HG03439 (cell line): ENCODE measurements around the gene INSM1.

Experiments used
- ATAC-seq: cut with Tn5 transposase; IDR thresholded peaks from one replicate; pipeline ENCODE4 v1.9.1; 2021; ENCODE audit warnings: mild to moderate bottlenecking, moderate library complexity; ENCODE audit not compliant: unreplicated experiment

Gene INSM1

DNA sequence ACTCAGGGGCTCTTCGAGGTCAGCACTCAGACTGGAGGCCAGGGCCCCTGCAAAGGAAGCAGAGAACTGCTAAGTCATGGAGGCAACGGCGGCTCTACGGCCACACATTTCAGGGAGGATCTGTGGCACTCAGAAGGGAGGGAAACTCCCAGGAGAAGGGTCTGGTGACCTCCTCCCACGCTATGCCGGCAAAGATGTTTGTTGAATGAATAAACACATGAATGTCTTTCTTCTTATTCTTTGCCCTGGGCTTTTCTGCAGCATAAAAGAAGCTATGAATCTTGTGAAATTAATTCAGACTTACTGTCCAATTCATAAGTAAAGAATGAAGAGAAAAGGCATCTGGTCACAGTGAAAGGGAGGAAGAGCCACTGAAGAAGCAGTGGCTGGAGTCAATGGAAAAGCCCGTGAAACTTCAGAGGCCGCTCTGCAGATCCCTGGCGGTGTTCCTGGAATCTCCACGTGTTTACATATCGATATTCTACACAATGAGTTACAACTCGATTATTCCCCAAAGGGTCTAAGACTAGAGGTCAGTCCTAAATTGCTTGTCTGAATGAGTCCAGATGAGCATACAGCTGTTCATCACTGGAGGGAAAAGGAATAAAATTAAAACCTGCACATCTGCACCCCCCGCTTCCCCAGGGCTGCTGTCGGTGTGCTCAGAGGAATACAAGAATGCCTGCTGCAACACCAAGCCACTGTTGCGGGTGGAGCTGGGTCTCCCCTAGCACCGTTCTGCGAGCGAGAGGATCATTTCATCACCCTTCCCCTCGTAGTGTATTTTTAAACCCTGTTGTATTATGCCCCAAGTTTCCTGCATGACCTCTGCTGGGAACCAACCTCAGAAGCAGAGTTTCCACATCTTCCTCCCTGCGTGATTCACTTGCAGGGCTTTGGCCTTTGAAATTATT is 25.6 kb downstream of the INSM1 start:
- ATAC-seq: no peak

DNA sequence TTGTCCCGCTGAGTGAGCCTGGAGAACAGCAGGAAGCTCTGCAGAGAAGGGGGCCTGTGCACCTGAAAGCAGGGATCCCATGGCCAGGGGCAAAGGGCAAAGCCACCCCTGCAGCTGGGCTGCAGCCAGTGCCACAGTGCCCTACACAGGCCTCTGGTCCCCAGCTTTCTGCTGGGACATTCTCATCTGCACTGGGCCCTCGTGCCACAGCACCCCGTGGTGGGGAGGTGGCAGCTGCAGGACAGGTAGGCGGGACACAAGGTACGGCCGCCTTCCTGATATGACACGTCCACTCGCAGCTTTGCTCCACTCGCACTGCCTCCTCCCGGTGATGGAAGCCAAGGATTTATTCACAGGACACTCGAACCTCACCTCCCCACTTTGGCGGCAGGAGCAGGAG is 27.2 kb downstream of the INSM1 start:
- no peak for ATAC-seq

DNA sequence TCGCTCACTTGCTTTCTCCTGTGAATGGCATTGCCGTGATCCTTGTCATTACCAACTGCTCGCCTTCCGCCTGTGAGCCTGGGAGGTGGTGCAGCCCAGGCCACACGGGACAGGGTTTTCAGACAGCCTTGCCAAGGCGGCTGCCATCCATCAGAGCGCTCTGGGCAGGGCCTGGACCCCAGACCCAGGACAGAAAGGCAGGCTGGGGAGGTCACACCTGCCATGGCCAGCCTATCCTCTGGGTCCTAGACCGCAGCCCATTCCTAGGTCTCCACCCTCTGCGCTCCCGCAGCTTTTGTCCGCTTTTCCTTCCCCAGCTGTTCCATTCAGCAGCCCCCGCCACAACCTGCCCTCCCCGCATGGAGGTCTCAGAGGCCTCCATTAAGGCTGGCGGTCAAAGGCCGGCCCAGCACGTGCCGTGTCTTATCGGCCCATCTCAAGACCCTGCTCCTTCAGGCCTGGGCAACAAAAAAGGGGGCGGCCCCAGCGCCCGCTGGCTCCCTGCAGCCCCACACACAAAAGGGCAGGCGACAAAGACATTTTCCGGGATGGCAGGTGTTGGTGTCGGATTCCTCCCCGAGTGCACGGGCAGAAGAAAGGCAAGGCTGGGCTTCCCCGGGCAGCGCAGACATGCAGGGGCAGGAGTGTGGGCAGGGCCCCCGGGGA is 28.1 kb downstream of the INSM1 start:
- ATAC-seq: no peak

DNA sequence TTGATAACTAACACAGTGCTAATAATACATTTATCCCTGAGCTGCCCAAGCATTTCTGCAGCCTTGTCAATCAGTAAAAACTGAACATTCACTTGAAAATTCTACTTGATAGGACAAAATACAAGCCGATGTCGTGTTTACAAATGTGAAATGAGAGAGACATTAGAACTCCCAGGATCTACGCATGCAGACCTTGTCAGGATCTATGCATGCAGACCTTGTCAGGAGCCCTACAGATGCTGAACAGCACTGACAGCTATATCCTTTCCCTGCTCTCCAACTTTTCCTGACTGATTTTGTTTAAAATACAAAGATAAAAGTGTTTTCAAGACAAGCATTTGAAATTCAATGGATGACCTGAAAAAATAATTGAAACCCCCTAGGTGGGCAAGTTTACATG is 28.9 kb downstream of the INSM1 start:
- no peak for ATAC-seq

DNA sequence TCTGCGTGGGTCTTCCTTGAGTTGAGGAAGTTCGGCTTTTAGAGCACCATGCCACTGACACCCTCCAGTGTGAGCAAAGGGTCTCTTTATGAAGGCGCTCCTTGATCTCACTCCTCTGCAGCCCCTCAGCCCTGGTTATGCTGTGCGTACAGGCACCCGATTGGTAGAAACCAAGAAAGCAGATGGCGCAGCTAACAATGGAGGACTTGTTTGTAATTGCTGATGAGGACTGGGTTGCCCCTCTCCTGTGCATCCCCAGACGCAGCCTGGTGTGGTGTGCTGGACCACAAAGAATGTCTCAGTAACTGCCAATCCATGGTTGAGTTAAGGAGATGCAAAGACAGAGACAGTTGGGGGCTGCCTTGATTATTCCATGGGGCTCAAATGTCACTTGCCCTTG is 30.2 kb downstream of the INSM1 start:
- no peak for ATAC-seq

DNA sequence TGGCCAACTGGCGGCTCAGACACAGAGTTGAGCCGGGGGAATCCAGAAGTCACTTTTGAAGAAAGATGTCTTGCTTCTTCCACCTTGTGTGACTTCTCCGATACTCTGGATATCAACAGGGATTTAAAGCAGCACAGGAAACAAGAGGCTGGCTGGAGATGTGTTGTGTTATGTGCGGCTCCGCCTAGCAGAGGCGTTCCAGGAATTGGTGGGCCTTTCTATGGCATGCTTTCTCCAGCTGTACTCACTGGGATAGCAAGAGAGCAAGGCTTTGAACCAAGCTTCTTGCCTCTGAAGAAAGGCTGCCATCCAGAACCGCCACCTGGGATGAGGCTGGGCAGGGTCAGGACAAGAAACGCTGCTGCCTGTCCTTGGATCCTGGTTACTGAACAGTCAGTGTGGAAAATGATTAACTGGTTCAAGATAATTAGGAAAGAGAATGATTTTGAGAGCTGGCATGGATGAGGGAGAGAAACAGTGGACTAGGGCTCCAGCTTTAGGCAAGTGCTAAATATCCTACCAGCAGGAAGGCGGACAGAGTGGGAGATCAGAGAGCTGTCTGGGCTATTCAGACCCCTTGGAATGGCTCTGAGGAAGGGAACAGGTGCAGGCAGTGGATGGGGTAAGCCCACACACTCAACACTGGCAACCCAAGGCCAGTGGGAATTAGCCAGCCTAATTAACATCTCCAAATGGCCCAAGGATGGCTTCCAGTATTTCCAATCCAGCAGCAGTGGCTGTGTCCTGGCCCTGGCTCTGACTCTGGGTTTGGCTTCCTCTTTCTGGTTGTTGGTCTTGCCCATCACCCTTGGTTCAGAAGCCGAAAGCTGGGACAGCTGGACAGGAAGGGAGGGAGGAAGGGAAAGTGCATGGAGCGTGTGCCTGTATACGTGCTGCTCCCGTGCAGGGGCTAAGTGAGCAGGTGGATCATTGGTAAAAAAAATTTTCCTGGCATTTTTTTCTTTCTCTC is 31.9 kb downstream of the INSM1 start:
- no peak for ATAC-seq

DNA sequence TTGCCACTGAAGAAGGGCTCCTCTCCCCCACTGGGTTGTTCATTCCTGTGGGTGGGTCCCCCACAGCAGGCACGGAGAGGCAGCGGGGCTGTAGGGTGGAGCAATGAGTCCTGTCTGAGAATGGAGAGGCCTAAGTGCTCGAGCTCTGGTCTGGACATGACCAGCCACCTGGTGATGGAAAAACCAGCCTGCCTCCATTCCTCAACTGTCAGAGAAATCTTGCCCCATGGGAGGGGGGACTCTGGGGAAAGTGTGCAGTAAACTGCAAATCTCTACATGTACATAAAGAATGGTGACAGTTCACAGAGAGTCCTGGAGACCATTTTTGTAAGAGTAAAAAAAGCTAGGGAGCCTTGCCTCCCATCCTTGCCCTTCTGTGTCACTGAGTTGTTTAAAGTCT is 34.1 kb downstream of the INSM1 start:
- ATAC-seq: no peak

DNA sequence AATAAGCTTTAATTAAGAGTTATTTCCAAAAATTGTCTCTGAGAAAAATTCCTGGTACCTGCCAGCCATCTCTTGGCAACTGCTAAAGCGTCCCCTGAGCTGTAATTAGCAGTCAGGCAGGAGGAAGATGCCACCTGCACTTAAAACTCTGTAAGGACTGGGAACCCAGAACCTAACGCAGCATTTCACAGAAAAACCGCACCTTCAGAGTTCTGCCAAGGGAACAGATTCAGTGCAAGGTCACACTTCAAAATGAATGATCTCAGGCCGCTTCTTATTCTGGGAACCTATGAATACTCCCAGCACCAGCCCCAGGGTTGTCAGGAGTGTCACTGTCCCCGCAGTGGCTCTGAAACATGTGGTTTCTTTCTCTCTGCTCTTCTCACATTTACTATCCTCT is 36.7 kb downstream of the INSM1 start:
- ATAC-seq: no peak

DNA sequence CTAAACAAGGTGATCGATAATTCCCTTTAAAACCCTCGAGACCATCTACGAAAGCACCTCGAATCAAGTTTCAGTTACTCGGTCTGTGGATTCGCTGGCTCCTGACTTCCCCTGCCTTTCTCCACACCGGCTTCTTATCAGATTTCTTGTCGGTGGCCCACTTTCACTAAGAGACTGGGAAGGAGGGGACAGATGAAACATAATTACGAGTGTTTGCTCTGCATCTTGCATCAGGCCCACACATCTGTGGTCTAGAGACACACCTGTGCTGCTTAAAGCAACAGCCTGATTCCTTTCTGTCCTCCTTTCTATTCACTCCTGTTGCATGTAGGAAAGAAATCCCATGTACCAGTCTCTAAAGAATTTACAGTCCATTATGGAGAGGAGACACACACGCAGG is 37.7 kb downstream of the INSM1 start:
- ATAC-seq: no peak

DNA sequence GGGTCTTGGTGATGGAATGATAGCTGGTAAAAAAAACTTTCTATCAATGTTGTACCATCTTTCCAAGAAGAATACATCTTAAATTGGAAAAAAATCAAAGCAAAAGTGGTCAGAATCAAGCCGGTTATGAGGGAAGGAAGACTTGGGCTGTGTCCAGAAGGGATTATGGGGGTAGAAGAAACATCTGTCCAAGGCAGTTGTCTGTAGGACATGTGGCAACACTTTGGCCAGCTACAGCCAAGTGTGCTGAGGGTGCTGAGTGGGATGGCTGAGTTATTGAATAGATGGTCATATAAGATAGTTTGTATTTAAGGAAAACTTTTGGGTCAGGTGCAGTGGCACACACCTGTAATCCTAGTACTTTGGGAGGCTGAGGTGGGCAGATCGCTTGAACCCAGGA is 38.4 kb downstream of the INSM1 start:
- ATAC-seq: no peak

DNA sequence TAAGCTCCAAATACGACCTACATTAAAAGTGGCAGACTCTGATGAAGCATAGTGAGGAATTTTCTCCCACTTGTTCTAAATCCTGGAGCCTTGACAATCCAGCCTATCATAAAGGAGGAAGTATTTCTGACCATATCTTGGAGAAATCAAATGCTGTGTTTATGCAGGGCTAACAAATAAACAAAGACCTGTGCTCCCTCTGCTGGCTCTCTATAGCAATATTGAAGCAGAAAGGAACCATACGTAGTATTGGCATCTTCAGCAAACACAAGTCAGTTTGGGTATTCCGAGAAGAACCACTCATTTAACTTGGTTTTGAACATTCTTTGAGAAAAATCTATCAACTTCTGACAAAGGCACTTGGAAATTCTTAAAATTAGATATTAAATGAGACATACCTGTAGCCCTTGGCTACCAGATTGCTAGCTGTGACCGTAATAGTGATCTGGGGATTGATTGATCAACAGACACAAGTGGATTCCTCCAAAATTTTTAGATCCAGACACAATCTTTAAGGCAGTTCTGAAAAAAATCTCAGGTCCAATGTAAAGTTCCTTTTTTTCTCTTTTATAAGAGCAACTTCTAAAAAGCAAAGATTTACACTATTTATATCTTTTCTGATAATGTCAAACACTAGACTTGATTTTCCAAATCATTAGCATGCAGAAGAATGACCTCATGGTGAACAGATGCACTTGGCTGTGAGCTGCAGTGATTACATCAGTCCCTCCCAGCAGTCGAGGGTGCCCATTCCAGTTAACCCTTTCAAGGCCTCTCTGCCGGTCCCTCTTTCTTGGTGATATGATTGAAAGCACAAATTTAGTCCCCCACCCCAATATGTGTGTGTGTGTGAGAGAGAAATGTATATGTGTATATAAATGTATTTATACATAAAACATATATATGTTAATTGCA is 40.2 kb downstream of the INSM1 start:
- no peak for ATAC-seq

DNA sequence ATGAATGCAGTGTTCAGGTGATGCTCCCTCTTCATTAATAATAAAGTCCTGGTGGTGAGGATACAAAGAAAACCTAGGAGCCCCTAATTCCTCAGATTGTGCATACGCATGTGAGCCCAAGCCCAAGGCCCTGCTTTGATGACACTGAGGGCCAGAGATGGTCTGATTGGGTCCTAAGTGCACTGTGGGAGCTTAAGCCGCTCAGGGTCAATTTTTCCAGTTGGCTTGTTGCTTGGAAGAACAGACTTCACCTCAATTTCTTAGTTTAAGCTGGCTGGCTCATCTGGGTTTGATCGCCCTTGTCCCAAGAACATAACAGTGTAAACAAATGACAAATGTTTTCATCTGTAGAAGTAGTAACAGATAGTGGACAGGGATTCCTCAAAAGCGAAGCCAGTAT is 41.4 kb downstream of the INSM1 start:
- ATAC-seq: no peak

DNA sequence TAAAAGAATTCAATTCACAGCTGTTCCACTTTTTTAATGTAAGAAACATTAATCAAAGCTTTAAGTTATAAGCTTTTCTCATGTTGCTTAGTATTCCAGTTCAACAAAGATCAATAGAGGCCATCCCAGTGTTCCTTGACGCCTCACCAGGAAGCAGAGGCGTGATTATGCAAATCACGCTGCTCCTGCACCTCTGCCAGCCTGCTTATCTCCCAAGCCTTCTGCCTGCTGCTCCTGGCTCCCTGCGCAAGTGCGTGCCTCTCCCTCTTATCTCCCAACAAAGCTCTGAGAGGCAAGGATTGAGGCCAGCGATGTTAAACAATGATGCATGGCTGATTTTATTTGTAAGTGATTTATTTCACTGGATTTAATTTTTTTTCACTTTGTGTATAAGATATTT is 42.8 kb downstream of the INSM1 start:
- no peak for ATAC-seq

DNA sequence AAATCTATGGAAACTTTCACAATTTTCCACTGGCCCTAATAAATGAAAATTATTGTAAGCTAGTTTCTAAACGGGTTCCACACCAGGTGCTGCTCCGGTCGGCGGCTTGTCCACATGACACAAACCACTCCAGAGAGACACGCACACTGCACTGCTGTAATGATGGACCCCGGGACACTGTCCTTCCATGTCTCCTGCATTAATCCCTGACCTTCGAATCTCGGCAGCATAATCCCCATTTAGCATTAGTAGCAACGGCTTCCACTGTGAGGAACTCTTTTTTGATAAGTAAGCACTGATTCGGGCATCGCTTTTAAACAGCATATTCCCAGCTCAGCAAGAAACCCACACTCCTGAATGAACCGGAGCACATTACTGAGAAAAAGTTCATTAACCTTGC is 43.5 kb downstream of the INSM1 start:
- no peak for ATAC-seq

DNA sequence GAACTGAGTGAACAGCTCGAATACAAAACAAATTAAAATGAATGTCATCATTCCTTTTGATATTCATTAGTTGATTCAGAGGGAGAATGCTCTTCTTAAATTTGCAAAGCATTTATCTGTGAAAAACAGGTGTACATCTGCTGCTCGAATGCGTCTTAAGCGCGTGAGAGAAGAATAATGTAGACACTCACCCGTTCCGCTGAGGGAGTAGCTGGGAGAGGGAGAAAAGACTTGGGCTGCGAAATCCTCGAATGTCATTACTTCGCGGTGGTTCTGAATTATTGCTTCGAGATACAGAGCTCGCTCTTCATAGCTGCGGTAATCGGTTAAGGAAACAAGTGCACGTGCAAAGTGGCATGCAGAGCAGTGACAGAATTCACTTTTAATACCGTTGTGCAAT is 43.9 kb downstream of the INSM1 start:
- no peak for ATAC-seq

DNA sequence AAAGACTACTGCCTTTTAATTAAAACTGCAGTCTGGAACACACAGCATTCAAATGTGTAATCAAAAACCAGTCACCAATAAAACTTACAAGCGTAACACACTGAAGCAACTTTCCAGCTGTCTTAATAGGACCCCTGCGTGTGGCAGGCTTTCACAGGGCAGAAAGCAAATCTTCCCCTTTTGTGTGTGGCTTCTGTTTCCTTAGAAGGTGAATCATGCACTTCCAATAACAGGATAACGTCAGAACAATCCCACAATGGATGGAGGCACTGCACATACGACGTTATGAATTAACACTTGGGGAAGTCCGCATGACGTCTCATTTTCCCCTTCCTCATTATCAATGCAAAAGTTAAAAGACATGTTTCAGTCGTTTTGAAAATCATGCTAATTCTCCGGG is 44.8 kb downstream of the INSM1 start:
- ATAC-seq: no peak

DNA sequence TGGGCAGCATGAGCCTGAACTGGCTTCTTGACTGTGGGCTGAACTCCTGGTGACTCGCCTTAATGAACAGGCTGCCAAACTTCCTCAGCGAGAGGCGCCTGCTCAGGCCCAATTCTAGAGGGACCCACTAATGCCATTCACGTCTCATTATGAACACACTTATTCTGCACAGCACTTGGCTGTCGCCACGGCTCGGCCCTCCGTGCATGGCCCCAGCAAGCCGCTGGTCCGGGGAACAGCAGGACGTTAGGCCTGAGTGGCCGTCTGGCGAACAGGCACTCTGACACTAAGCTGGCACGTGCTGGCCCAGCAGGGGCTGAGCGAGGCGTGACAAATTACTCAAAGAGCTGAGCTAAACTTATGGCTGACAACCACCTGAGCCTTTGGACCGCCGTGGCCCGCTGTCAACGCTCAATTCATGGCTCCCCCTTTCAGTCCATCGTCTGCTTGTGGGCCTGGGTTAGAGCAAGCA is 45.9 kb downstream of the INSM1 start:
- ATAC-seq: no peak

DNA sequence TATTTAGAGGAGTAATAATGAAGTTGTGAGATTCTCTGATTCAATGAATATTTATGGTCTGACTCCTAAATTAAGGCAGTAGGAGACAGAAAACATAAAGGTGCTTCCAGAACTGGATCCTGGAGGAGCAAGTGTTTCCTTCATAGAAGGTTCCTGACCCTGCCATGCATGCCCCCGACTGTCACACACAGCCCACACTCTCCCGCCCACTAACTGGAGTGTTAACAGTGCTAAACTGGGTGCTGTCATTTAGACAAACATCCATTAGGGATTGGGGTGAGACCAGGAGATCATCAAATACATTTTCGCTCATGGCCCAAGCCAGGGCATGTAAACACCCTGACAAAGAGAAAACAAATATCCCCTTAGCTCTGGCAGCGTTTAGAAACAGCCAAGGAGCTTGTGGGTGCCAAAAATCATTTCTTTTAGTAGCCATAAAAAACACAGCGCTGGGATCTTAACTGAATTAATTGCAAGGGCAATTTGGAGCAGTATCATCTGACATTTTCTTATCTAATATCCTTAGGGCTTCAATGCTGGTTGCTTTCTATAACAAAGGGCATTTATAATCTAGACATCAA is 46.8 kb downstream of the INSM1 start:
- ATAC-seq: no peak

DNA sequence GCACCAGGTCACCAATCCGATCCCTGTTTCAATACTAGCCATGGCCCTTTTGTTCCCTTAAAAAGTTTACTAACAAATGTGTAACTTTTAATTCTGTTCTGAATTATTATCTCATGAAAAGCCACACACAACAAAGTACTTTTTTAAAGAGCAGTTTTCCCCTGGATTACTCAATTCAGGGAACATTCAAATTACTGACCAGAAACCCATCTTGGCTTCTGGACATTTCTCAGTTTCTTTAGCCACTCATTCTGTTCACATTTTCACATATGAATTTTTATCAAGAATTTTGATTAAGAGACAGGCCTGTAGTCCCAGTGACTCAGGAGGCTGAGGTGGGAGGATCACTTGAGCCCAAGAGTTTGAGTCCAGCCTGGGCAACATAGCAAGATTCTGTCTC is 47.4 kb downstream of the INSM1 start:
- no peak for ATAC-seq
